Endothelial cell of umbilical vein (primary cell): ENCODE results near the gene CDX1.

Source experiments
- CTCF ChIP-seq, 2 donors: IDR thresholded peaks; 1 replicate in 1 of 2; 2 replicates in 1 of 2; pipeline ENCODE4 v1.5.1; 2011; ENCODE audit warnings: low read length in 2 of 2, mild to moderate bottlenecking in 2 of 2, moderate library complexity in 2 of 2, control low read depth in 1 of 2, inconsistent platforms in 1 of 2, low read depth in 1 of 2; ENCODE audit not compliant: insufficient read depth in 1 of 2; ENCODE audit errors: extremely low read depth in 1 of 2
- POLR2A ChIP-seq: IDR thresholded peaks from 2 replicates; pipeline ENCODE4 v1.6.1; 2012; ENCODE audit warnings: low read depth, mild to moderate bottlenecking, control low read depth, low read length
- POLR2AphosphoS5 ChIP-seq: IDR thresholded peaks from 2 replicates; pipeline ENCODE4 v1.6.1; 2012; ENCODE audit warnings: low read depth, mild to moderate bottlenecking, control low read depth, low read length, moderate library complexity; ENCODE audit not compliant: insufficient read depth

GRCh38 chr5:150137997-150138396, 28.6 kb upstream of the CDX1 start:
- TF ChIP-seq POLR2AphosphoS5 (no peak), CTCF (IDR thresholded peaks at IDR 0.05; ENCODE audit: extremely low read depth in 1 of 2, insufficient read depth in 1 of 2, low read depth in 1 of 2, low read length in 2 of 2) (no peak), POLR2A (no peak)
